Stimulated activated CD8-positive, alpha-beta memory T cell treated with anti-CD3 and anti-CD28 coated beads, Interleukin-4, amount 100 ng/mL, for 24 hours (primary cell): ENCODE measurements around the gene SMIM36.
"Not testable (repeated sequence)": the region's sequence is repeated elsewhere in the genome, so short reads cannot be mapped to it uniquely, and the experiment has no call there.

Source experiments
- DNase-seq: peaks from one replicate; pipeline ENCODE4 v3.0.0-alpha.2; 2020; ENCODE audit warnings: low read depth

Gene SMIM36

DNA sequence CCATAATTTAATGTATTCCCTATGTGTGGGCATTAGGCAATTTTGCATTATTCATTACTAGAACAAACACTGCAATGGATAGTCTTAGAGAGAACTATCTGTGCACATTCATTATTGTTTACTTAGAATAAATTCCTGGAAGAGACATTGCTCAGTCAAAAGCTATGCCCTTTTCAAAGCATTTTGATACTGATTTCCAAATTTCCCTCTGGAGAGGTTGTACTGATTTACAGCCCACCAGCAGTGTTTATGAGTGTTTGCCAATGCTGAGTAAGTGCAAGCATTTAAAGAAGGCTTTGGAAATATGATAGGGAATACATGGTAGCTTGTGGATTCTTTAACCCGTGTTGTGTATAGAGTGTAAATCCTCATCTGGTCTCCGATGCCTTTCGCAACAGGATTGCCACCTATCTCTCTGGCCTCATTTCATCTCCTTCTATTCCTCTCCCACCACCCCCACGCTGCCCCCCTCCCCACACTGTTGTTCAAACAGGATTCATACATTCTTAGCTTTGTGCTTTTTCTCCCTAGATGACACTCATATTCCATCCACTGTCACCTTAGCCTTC lies 56.3 kb downstream of the SMIM36 start:
- no peak for DNase-seq

DNA sequence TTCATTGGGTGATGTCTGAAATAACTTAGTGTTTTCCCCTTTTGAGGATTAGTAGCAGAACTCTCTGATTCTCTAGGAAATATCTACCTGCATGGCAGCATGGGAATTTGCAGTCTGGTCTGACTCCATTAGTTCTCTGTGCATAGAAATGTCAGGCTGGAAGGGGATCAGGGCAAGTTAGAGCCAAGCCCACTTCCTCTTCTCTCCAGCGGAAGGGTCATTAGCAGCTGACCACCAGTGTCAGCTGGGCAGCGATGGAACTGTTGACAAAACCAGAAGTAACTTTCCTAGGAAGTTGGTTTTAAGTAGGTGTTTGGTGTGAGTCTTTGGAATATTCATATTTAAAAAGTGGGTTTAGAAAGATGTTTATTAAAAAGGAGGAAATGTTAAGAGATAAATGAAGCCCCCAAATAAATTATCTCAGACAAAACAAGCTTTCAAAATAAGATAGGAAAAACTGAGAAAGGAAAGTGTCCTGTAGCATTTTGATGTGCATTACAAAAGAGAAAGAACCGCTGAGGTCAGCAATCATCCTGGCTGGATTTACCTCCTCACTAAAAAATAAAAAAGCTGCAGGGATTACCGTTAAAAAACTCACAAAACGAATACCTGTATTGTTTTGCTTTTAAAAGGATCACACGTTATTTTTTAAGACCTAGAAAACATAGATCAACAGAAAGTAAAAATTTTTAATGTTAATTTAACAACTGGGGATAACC lies 57.3 kb downstream of the SMIM36 start:
- DNase-seq: no peak

DNA sequence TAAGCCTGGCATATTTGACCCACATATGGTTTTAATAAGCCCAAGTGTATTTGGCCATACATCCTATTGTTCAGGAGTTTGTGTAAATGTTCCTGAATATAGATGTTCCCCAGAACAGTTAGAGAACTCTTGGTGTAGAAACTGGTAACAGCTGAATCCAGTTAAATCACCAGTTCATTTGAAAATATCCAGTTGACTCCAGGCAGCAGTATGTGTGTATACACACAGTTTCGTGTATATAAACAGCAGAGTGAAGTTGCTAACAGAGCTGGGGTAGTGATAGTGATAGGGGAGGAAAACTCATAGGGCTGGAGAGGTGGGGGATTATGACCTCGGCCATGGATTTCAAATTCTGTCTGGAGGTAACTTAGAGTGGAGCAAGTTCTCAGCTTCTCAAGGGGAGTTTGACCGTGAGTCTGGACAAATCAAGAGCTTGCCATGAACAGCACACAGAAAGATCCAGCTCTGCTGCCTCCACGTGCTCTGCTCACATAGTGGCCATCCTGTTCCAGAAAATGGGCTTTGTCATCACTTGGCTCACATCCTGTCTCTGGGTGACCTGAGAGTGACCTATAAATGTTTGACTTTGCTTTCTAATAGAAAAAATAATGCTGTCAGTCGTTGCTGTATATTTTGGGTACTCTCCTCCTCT lies 59.0 kb downstream of the SMIM36 start:
- no peak for DNase-seq

DNA sequence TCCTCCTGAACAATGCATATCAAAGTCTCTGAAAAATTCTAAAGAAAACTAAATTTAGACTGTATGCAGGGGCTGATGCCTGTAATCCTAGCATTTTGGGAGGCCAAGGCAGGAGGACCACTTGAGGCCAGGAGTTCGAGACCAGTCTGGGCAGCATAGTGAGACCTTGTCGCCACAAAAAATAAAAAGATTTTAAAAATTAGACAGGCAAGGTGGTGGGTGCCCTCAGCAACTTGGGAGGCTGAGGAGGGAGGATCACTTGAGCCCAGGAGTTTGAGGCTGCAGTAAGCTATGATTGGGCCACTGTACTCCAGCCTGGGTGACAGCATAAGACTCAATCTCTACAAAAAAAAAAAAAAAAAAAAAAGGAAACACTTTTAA lies 59.5 kb downstream of the SMIM36 start:
- DNase-seq: no peak

DNA sequence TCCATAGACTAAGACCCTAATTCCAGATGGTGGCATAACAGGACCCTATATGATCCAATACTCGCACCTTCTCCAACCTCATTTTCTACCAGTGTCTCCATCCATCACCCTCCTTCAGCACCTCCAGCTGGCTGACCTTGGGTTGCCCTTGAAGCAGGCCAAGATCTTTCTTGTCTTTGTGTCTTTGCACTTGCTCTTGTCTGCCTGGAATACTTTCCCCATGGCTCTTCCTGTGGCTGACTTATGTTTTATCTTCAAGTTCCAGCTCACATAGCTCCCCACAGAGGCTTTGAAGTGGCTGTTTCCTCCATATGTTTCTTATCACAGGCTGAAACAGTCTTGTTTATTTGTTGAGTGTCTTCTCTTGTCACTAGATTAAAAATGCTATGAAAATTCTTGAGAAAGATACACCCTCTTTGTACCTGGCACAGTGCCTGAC lies 60.0 kb downstream of the SMIM36 start:
- no peak for DNase-seq

DNA sequence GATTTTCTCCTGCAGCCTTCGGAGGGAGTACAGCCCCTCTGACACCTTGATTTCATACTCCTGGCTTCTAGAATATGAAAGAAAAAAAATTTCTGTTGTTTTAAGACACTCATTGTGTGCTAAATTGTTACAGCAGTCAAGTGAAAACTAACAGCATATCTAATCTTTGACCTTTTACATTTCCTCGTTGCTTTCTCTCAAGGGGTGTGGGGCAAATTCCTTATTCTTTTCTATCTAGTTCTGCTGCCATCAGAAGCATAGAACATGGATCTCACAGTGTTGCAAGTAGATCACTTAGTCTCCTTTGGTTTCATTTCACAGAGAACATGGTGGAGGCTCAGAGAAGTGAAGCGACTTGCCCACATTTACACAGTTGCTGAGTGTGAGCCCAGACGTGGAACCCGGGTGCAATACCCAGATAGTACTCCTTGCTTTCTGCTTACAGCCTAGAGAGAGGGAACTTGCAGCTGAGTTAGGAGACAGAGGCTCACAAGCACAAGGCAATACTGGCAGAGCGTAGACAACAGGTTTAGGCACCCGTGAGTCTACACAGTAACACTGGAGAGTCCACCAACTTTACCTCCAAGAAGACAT lies 60.9 kb downstream of the SMIM36 start:
- DNase-seq: no peak

DNA sequence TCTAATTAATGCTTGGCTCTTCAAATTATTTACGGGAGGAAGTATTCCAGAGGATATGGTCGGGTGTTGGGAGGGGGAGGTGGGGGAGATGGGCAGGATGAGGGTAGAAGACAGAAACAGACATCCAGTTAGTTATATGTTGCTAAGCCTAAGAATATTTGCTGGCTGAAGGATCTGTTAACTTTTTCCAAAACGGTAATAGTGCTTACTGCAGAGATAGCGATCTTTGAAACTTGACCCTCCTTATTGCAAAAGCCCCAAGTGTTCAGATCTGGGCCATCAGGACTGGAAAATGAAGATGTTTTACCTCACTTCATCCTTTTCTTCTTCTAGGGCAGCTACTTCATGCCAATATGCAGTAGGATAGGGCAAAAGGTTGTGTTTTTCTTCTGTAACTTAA lies 62.6 kb downstream of the SMIM36 start:
- no peak for DNase-seq

DNA sequence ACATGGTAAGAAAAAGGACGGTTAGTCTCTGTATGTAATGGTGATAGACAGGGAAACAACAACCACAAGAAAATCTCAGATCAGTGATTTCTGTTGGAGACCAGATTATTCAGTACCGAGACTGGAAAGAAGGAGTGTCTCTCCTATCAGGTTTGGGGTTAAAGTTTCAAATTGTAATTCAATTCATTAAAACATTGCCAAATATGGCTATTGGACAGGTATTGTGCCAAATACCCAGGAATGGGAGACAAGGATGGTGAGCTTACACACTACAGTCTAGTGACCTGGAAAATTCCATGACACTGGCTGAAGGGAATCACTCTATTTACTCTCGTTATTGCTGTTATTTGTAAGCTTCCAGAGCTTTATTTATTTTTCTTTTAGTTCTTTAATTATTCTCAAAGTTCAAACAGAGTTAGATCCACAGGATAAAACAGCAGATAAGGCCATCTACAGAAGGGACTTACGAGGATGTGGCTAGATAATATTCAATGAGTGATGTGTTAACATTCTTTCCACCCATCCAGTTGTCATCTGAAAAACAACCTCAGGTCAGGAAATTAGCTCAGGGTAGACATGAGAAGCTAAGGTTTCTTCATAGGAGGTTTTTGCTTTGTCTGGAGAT lies 64.6 kb downstream of the SMIM36 start:
- no peak for DNase-seq

DNA sequence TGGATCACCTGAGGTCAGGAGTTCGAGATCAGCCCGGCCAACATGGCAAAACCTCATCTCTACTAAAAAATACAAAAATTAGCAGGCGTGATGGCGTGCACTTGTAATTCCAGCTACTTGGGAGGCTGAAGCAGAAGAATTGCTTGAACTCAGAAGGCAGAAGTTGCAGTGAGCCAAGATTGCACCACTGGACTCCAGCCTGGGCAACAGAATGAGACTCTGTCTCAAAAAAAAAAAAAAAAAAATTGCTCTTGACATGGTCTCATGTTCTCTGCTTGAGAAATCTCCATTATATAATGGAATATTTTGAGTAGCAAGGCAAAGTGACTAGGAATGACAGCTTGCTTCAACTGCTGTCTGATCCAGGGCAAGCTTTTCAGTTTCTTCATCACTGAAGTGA lies 65.2 kb downstream of the SMIM36 start:
- DNase-seq: not testable (repeated sequence)

DNA sequence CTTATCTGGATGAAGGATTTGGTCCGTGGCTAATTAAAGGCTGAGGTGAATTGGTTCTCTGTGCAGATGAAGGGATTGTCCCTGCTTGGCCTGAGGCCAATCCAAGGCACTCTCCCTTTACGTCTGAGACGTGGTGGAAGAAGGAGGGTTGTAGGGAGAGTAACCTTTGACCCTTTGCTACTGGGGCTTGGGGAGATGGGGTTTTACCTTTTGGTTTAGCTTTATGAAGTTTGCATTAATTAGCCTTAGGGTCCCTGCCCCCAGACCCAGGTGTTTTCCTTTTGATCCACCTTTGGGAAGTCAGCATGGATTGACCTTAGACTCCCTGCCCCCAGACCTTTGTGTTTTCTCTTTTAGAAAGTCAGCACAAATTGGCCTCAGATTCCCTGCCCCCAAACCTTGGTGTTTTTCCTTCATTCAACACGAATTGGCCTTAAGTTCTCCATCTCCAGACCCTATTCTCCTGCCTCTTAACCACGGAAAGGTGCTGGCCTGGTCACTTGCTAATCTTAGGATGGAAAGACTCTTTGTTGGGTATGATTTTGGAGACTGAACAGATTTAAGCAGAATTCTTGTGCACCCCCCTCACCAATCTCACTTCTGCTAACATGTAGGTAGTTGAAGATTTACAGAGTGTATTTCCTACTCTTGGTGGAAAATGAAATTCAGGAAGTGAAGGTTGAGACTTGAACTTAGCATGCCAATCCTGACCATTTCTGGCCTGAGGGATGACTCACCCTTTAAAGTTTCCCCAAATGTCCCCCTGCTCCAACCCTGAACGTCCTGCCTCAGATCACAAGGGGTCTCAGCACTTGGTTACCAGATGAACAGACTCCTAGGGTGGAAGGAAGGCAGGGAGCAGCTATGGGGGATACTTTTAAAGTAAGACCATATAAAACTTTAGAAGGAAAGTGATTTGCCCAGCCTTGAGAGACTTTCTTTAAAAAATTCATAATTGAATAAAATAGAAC lies 66.5 kb downstream of the SMIM36 start:
- DNase-seq: no peak

DNA sequence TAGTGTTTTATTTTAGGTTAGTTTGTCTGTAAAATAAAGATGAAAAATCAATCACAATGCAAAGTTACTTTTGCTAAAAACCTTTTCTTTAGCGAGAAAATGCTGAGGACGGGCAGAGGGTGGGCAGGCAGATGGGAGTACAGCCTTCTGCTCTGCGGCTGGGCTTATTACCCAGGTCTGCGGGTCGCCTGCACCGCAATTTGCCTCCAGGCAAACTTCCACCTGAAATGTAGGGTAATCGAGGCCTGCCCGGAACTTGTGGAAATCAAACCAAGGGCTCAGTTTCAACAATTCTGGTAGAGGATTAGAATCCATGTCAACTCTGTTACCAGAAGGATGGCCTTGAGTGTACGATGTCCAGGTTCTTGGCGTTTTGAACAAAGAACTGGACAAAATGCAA lies 67.3 kb downstream of the SMIM36 start:
- DNase-seq: no peak

DNA sequence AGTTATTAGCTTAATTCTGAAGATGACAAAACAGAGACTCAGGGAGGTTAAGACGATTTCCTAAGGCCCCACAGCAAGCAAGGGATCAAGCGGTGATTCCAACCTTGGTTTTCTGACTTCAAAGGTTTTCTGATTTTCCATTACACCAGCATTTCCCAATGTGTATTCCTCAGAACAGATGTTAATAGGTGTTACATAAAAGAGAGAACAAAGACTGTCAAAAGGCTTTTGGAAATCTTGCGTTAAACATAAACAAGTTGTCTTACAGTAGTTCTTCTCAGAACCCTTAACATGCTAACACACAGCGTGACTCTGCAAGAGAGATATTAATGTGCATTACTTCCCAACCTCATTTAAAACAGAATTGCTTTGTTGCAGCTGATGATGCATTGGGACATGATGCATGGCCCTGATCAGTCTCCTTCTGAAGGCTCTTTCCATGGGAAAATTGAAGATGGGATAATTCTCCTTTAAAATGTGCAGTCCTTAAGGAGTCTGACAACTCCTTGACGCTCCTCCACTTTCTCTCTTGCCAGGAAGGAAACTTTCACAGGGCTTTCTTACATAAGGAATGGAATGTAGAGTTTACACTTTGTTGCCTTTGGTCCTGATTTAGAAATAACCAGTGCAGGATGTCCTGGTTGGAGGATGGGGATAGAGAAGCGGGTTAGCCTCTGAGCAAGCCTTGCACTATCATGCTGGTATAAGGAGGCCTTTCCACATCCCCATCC lies 68.1 kb downstream of the SMIM36 start:
- DNase-seq: no peak

DNA sequence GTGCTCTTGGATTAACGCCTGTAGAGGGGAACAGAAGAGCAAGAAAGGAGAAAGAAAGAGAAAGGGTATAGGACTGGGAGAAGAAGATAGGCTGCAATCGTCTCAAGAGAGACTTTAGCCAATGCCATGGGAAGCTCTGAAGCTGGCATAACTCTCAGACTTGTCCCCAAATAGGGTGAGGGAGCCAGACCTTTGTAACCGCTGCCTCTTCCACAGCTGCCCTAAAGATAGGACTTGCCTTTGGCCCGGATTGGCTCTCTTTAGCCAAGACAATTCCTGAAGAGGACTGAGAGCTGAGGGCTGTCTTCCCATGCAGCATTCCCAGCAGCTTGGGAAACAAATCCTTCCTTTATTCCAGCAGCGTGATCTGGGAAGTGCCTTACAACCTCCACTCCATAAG lies 68.8 kb downstream of the SMIM36 start:
- DNase-seq: no peak

DNA sequence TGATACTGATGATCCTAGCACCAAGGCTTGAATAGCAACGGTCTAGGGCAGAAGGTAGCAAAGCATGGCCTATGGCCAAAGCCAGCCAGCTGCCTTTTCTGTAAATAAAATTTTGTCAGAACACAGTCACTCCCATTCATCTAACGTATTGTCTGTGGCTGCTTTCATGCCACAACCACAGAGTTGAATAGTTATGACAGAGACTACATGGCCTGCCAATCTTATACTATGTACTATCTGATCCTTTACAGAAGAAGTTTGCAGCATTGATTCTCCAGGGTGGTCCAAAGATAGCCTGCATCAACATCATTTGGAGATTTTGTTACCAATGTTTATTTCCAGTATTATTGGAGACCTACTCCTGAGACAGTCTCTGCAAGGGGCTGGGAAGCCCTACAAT lies 69.7 kb downstream of the SMIM36 start:
- DNase-seq: no peak

DNA sequence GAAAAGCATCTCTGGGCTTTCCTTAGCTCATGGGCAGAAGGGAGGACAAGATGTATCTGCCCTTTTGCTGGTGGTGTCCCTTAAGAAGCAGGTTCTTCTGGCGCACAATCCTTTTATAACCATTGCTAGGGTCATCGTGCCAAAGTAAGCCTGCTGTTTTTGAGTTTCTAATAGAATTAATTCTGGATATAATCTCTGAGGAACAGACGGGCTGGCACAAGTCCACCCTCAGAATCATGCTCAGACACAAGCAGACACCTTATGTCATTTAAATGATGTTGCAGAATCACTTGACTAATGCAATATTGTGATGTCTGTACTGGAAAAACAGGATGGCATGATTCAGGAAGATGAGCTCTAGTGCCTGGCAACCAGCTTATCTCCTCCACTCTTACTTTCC lies 70.9 kb downstream of the SMIM36 start:
- DNase-seq: no peak

DNA sequence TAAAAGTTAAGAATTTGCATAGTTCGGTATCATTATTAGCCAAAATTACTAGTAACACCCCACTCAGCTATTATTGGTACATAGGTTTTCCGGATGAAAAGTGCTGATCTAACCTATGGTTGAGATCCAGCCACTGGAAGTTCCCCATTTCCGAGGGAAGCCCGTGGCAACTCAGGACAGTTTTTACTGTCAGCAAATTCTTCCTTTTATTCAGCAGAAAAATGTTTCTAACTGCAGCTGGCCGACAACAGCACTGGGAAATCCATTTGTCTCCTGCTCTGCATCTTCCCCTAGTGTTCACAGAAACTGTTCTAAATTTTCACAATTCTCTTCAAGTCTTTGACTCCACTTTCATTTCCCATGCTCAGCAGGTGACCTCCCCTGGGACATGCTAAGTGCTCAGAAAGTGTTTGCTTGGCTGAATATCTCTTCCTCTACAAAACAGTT lies 74.1 kb downstream of the SMIM36 start:
- no peak for DNase-seq

DNA sequence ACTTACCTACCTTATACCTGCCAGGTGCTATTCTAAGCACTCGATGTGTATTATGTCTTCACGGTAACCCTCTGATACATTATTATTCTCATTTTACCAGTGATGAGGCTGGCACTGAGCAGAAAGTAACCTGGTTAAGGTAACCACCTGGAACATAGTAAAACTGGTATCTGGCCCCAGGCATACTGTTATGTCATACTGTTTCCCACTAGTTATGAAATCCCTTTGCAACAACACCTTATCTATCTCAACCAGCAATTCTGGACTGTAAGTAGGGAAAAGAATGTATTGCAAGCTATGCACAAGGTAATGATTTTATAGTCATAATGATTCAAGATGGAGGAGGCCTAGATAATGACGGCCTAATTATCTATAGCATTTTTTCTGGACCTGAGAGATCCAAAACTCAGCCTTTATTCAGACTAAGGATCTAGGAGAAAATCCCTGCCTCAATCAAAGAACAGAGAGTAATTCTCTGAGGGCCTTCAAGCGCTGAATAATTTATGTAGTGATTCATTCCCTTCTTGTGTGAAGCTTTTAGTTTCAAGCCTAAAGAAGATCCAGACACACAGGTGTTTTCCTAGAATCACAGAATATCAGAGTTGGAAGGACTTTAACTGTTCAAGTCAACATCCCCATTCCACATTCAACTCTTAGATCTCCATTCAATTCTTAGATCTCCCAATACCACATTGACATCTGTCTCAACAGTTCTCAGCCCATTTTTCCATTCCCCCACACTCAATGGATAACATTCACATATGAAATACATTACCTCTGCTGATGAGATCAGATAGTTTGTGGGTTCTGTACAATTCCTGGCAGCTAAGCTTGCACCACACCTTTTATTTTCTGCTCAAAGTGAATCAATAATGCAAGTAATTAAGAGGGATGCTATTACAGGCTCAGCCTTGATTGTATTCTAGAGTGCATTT lies 74.8 kb downstream of the SMIM36 start:
- DNase-seq: no peak

DNA sequence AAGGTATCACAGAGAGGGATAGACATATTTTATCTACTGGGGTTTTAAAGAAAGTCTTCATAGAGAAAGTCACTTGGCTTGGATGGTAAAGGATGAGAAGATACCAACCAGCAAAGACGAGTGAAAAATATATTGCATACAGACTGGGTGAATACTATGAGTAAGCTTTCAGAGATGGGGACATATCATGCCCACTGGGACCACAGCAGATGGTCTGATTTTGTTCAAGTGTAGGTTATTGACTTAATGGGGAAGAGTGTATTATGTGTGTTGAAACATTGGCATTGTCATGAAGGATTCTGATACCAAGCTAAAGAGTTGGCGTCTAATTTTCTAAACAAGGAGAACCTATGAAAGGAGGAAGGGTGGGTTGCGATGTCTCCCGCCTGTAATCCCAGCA lies 75.8 kb downstream of the SMIM36 start:
- DNase-seq: no peak

DNA sequence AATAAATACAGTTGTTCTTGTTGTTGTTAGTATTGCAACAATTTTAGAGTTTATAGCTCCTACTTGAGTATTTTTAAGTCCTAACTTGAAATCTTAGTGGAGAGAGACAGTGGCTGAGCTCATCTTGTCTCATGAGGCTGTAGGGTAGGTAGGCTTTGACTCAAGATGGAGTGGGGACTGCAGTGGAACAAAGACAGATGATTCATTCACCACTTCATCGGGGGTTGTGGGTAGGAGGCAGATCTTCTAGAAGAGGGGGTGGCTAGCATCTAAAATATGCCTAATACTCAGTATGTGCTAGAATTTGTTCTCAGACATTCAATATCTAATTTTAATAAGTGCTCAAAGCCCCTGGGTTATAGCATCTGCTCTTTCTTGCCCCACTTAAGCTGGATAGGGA lies 76.5 kb downstream of the SMIM36 start:
- no peak for DNase-seq
